Thyroid gland (tissue), 4 donors: ENCODE results near the gene ERVW-1.

Experiments used
- POLR2A ChIP-seq, 2 donors: fragments of 450-650 bp; IDR thresholded peaks; one replicate each; pipeline ENCODE4 v1.6.1; 2017; ENCODE audit warnings: antibody characterized with exemption in 2 of 2, mild to moderate bottlenecking in 2 of 2, moderate library complexity in 1 of 2
- TF ChIP-seq, protein P1 (sequence below), 6 experiments: fragments of 200-600 bp in 3 of 6; fragments of 450-650 bp in 3 of 6; sonication (generic) in 3 of 6; IDR thresholded peaks; one replicate each; pipeline ENCODE4 v1.5.1; 2016 to 2019; ENCODE audit warnings: antibody characterized with exemption in 6 of 6, mild to moderate bottlenecking in 2 of 6, inconsistent platforms in 1 of 6, moderate library complexity in 1 of 6

DNA sequence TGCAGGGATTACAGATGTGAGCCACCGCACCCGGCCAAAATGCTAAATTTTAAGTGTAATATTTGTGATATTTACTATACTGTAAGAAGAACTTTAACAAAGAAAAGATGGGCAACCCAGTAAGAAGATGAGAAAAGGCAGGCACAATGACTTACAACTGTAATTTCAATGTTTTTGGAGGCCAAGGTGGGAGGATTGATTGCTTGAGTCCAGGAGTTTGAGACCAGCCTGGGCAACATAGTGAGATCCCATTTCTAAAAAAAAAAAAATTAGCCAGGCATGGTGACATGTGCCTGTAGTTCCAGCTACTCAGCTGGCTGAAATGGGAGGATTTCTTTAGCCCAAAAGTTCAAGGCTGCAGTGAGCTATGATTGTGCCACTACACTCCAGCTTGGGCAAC is 42.2 kb downstream of the ERVW-1 start:
- TF ChIP-seq, protein P1, sequence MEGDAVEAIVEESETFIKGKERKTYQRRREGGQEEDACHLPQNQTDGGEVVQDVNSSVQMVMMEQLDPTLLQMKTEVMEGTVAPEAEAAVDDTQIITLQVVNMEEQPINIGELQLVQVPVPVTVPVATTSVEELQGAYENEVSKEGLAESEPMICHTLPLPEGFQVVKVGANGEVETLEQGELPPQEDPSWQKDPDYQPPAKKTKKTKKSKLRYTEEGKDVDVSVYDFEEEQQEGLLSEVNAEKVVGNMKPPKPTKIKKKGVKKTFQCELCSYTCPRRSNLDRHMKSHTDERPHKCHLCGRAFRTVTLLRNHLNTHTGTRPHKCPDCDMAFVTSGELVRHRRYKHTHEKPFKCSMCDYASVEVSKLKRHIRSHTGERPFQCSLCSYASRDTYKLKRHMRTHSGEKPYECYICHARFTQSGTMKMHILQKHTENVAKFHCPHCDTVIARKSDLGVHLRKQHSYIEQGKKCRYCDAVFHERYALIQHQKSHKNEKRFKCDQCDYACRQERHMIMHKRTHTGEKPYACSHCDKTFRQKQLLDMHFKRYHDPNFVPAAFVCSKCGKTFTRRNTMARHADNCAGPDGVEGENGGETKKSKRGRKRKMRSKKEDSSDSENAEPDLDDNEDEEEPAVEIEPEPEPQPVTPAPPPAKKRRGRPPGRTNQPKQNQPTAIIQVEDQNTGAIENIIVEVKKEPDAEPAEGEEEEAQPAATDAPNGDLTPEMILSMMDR (IDR thresholded peaks at IDR 0.05), result no peak
- TF ChIP-seq POLR2A (IDR thresholded peaks at IDR 0.05), result no peak
